ENCODE measurements around the gene PNPLA5.
"Not testable (repeated sequence)": the region's sequence is repeated elsewhere in the genome, so short reads cannot be mapped to it uniquely, and the experiment has no call there.

Gene PNPLA5

DNA sequence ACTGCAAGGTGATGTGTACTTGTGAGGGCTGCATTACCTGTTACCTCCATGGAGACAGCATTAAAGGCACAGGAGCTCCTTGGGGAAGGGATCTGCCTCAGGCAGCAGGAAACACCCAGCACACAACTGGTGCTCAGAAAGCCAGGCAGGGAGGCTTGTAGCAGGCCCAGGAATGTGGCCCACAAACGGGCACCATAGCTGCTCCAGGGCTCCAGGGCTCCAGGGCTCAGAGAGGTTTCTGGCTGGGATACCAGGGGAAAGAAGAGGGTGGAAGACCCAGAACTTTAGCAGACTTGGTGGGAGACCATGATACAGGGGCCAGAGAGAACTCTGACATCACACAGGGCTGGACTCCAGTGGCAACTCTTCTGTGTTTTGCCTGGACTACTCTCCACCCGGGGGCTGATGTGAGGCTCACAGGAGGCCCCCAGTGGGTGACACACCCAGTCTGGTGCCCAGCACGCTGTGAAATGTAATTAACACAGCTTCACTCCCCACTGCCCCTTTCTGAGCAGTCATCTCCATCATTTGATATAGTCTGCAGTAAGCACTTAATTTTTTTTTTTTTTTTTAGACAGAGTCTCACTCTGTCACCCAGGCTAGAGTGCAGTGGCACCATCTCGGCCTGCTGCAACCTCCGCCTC, 14.8 kb downstream of the PNPLA5 start:
- TF ChIP-seq, protein P1, sequence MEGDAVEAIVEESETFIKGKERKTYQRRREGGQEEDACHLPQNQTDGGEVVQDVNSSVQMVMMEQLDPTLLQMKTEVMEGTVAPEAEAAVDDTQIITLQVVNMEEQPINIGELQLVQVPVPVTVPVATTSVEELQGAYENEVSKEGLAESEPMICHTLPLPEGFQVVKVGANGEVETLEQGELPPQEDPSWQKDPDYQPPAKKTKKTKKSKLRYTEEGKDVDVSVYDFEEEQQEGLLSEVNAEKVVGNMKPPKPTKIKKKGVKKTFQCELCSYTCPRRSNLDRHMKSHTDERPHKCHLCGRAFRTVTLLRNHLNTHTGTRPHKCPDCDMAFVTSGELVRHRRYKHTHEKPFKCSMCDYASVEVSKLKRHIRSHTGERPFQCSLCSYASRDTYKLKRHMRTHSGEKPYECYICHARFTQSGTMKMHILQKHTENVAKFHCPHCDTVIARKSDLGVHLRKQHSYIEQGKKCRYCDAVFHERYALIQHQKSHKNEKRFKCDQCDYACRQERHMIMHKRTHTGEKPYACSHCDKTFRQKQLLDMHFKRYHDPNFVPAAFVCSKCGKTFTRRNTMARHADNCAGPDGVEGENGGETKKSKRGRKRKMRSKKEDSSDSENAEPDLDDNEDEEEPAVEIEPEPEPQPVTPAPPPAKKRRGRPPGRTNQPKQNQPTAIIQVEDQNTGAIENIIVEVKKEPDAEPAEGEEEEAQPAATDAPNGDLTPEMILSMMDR (IDR thresholded peaks at IDR 0.05; ENCODE audit: low read depth, low read length, missing control alignments), result no peak

DNA sequence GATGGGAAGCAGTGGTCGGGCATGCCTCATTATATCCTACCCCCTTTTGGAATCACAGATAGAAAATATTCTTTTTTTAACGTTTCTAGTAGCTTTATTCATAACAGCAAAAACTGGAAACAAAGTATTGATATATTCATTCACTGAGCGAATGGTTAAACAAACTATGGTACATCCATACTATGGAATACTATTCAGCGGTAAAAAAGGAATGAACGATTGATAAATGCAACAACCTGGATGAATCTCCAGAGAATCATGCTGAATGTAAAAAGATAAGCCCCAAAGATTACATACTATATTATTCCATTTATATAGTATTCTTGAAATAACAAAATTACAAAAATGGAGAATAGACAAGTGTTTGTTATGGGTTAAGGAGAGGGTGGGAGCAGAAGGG, 22.0 kb downstream of the PNPLA5 start:
- TF ChIP-seq, protein P1 (IDR thresholded peaks at IDR 0.05; ENCODE audit: low read depth, low read length, missing control alignments), result no peak
- H3K4me3 ChIP-seq (ENCODE audit: low read depth, low read length), result no peak overlapping the region
- no peak for DNase-seq (ENCODE audit: low read depth)

More for the DNA sequence above, 14.8 kb downstream of the PNPLA5 start:
- no peak overlapping the region for H3K4me3 ChIP-seq (ENCODE audit: low read depth, low read length)
- no peak for DNase-seq (ENCODE audit: low read depth)

DNA sequence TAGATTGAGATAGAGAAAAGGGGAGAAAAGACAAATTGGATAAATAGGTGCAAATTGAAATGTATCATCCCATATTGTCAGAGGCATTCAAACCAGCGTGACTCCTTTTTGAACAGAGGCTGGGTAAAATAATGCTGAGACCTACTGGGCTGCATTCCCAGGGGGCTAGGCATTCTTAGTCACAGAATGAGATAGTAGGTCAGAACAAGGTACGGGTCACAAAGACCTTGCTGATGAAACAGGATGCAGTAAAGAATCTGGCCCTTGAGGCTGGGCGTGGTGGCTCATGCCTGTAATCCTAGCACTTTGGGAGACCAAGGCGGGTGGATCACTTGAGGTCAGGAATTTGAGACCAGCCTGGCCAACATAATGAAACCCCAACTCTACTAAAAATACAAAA, 22.8 kb downstream of the PNPLA5 start:
- not testable (repeated sequence) for DNase-seq (ENCODE audit: low read depth); H3K4me3 ChIP-seq (ENCODE audit: low read depth, low read length)

DNA sequence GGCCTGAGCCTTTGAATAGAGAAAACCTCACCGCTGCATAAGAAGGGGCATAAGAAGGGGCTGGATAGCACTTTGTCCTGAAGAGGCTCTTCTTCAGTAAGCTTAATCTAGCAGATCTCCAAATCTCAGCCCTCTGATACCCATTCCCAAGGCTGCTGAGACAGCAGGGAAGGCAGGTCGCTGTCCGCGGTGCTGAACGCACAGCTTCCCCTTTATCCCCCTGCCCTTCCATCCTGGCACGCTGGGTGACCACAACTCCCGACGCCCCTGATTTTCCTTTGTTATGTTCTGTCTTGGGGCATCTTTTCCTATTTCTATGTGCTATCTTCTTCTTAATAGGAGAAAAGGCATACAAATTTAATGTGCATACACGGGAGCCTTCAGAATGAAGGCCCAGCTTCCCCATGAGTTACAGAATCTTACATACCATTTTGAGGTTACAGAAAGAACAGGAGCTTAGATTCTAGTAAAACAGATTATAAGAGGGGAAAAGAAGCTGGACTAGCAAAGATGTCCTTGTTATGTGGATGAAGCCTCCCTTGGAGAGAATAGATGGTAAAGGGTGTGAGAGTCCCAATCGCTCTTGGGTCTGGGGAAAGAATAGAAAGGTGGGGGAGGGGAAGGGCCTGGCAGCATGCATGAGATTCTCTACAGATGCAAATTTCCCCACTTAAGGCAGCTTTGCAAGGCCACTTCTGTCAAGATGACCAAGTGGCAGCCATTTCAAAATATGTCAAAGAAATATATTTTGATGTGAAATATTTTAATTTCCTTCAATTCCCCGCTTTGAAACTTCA, 23.8 kb downstream of the PNPLA5 start:
- no peak overlapping the region for H3K4me3 ChIP-seq (ENCODE audit: low read depth, low read length)
- TF ChIP-seq, protein P1 (IDR thresholded peaks at IDR 0.05; ENCODE audit: low read depth, low read length, missing control alignments), result no peak
- no peak for DNase-seq (ENCODE audit: low read depth)

DNA sequence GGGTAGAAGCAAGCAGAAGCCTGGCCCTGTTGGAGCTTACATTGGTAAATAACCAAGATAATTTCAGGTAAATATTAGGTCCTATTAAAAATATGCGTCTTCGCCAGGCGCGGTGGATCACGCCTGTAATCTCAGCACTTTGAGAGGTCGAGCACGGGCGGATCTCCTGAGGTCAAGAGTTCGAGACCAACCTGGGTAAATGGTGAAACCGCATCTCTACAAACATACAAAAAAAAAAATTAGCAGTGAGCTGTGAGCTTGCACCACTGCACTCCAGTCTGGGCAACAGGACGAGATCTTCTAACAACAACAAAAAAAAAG, 29.0 kb downstream of the PNPLA5 start:
- H3K4me3 ChIP-seq (ENCODE audit: low read depth, low read length), result no peak overlapping the region
- DNase-seq (ENCODE audit: low read depth), result no peak
- TF ChIP-seq, protein P1 (IDR thresholded peaks at IDR 0.05; ENCODE audit: low read depth, low read length, missing control alignments), result no peak

DNA sequence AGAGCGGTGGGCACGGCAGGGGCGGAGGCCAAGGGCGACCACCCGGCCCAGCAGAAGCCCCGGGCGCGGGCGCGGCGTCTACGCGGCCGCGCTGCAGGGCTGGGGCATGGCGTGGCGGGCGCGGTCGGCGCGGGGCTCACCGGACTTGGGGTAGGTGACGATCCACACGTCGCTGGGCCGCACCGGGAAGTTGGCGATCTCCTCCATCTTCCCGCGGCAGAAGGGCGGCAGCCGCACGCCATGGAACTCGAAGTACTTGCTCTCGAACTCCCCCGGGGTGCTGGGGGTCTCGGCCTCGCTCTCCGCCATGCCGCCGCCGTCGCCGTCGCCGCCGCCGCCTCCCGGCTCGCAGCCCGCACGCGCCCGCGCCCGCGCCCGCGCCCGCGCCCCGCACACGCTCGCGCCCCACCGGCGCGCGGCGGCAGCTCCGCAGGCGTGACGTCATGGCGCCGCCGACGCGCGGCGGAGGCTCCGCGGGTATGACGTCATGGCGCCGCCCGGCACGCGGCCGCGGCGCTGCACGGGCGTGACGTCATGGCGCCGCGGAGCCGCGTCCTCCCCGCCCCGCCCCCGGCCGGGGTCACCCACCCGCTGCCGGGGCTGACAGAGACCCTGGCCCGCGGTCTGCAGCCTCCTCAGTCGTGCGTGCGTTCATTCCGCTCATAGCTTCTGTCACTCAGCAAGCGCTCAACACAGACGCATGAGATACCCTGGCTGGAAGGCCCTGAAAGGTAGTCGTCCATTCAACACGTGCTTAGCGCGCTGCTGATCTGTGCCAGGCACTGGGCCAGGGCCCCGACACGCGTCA, 29.5 kb downstream of the PNPLA5 start, which contains the start of gene SULT4A1:
Gene SULT4A1 (minus strand): TSS at position 440 of the 808 bp plus-strand sequence. CDS start 131 bp downstream, at position 309.
- no peak within 1 kb of the TSS for H3K4me3 ChIP-seq (ENCODE audit: low read depth, low read length)
- TF ChIP-seq, protein P1 (IDR thresholded peaks at IDR 0.05; ENCODE audit: low read depth, low read length, missing control alignments), result no peak
- no peak for DNase-seq (ENCODE audit: low read depth)

DNA sequence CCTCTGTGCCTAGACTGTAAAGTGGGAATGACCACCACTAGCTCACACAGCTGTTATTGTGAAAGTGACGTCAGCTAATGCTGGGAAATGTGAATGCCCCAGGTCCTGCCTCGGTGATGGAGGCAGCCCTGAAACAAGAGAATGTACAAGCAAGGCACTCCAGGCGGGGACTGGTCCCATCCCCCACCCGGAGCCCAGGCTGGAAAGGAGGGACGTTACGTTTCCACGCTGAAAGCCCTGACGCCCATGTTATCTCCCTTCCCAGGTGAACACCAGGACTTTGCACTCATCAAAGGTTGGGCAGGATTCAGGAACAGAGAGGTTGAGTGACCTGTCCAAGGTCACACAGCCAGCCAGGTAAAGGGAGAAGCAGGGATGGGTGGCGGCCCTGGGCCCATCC, 30.3 kb downstream of the PNPLA5 start:
- no peak overlapping the region for H3K4me3 ChIP-seq (ENCODE audit: low read depth, low read length)
- TF ChIP-seq, protein P1 (IDR thresholded peaks at IDR 0.05; ENCODE audit: low read depth, low read length, missing control alignments), result no peak

More for the DNA sequence above, 30.3 kb downstream of the PNPLA5 start:
- DNase-seq (ENCODE audit: low read depth), result no peak
